Tibial artery (tissue), 4 donors: Measurements from ENCODE around the gene HIP1.
"Not testable (repeated sequence)": the region's sequence is repeated elsewhere in the genome, so short reads cannot be mapped to it uniquely, and the experiment has no call there.

Source experiments
- DNase-seq, 2 donors: peaks; one replicate each; pipeline ENCODE4 v3.0.0-alpha.2; 2019
- H3K27ac ChIP-seq, 2 donors: fragments of 200-600 bp; sonication (generic) in 1 of 2; 1 replicate in 1 of 2; 2 replicates in 1 of 2; pipeline ENCODE4 v1.5.1; 2018 to 2019; ENCODE audit warnings: mild to moderate bottlenecking in 1 of 2
- H3K27me3 ChIP-seq, 2 donors: fragments of 200-600 bp; sonication (generic) in 1 of 2; one replicate each; pipeline versions ENCODE4 v1.5.1 to v1.6.0; 2016 to 2019
- H3K36me3 ChIP-seq, 3 donors: fragments of 200-600 bp; sonication (generic) in 2 of 3; one replicate each; pipeline ENCODE4 v1.5.1; 2016 to 2019; ENCODE audit warnings: mild to moderate bottlenecking in 2 of 3
- H3K4me1 ChIP-seq, 4 donors: fragments of 200-600 bp; sonication (generic) in 2 of 4; 1 replicate in 3 of 4; 2 replicates in 1 of 4; pipeline ENCODE4 v1.5.1; 2016 to 2019
- H3K4me3 ChIP-seq, 2 donors: fragments of 200-600 bp; sonication (generic) in 1 of 2; 1 replicate in 1 of 2; 2 replicates in 1 of 2; pipeline ENCODE4 v1.5.1; 2018 to 2019; ENCODE audit warnings: mild to moderate bottlenecking in 2 of 2
- H3K9me3 ChIP-seq, 3 donors: fragments of 200-600 bp; sonication (generic) in 1 of 3; one replicate each; pipeline ENCODE4 v1.5.1; 2016 to 2019
- intact Hi-C: fragments of 100-400 bp; cut with DNase I; formaldehyde crosslinking; loops from one replicate; pipeline ENCODE4 v1.15.0; 2023; ENCODE audit warnings: low total_unique reads
- TF ChIP-seq, protein P1 (sequence below), 2 experiments: fragments of 200-600 bp in 1 of 2; fragments of 450-650 bp in 1 of 2; IDR thresholded peaks; one replicate each; pipeline ENCODE4 v1.5.1; 2017 to 2019; ENCODE audit warnings: antibody characterized with exemption in 2 of 2, mild to moderate bottlenecking in 1 of 2, moderate library complexity in 1 of 2

Gene HIP1

DNA sequence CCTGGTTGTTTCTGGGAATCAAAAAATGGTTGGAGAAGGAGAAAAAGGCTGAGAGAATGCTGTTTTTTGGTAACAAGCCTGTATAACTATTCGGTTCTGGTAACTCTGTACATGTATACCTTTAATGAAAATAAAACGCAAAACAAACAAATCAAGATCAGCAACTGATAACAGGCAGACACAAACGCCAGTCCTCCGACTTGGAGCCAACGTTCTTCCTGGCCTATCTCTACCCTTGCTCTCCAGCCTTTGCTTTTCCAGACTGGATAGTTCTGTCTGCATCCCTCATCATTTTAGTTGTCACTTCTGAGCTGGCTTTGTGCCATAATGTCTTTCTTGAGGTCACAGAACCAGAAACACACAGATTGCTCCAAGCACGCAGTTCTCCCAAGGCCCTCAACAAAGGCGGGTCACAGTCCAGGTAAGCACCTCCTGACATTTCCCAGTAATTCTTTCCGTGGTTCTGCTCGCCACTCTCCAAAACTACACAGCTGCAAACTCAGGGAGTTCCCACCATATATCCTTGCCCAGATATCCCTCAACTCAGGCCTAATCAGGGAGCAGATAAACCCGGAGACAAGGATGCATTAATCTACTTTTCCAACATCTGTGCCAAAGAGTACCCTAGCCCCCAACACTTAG is 20.2 kb downstream of the HIP1 start:
- no peak overlapping the region for H3K4me3 ChIP-seq
- H3K9me3 ChIP-seq: no peaks in the 10 kb centered on the region
- TF ChIP-seq, protein P1, sequence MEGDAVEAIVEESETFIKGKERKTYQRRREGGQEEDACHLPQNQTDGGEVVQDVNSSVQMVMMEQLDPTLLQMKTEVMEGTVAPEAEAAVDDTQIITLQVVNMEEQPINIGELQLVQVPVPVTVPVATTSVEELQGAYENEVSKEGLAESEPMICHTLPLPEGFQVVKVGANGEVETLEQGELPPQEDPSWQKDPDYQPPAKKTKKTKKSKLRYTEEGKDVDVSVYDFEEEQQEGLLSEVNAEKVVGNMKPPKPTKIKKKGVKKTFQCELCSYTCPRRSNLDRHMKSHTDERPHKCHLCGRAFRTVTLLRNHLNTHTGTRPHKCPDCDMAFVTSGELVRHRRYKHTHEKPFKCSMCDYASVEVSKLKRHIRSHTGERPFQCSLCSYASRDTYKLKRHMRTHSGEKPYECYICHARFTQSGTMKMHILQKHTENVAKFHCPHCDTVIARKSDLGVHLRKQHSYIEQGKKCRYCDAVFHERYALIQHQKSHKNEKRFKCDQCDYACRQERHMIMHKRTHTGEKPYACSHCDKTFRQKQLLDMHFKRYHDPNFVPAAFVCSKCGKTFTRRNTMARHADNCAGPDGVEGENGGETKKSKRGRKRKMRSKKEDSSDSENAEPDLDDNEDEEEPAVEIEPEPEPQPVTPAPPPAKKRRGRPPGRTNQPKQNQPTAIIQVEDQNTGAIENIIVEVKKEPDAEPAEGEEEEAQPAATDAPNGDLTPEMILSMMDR (IDR thresholded peaks at IDR 0.05): no peak
- no peaks in the 10 kb centered on the region for H3K27me3 ChIP-seq
- H3K4me1 ChIP-seq: peaks cover 0 to 87% (median 33%) of the 10 kb centered on the region in 4 donors
- H3K27ac ChIP-seq: peak overlapping the region; percentile 82 to 86
- no peaks in the 10 kb centered on the region for H3K36me3 ChIP-seq
- intact Hi-C loops: no loop called here
- no peak for DNase-seq

DNA sequence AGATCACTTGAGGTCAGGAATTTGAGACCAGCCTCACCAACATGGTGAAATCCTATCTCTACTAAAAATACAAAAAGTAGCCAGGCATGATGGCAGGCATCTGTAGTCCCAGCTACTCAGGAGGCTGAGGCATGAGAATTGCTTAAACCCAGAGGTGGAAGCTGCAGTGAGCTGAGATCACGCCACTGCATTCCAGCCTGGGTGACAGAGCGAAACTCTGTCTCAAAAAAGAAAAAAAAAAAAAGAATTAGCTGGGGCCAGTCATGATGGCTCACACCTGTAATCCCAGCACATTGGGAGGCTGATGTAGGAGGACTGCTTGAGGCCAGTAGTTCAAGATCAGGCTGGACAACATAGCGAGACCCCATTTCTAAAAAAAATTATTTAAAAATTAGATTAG is 21.0 kb downstream of the HIP1 start:
- DNase-seq, H3K27me3 ChIP-seq, H3K9me3 ChIP-seq, H3K36me3 ChIP-seq, H3K4me3 ChIP-seq, intact Hi-C loops: not testable (repeated sequence)
- Histone ChIP-seq H3K4me1 (peaks cover 0 to 89% (median 38%) of the 10 kb centered on the region in 4 donors), H3K27ac (peak overlapping the region; percentile 82 to 86)

DNA sequence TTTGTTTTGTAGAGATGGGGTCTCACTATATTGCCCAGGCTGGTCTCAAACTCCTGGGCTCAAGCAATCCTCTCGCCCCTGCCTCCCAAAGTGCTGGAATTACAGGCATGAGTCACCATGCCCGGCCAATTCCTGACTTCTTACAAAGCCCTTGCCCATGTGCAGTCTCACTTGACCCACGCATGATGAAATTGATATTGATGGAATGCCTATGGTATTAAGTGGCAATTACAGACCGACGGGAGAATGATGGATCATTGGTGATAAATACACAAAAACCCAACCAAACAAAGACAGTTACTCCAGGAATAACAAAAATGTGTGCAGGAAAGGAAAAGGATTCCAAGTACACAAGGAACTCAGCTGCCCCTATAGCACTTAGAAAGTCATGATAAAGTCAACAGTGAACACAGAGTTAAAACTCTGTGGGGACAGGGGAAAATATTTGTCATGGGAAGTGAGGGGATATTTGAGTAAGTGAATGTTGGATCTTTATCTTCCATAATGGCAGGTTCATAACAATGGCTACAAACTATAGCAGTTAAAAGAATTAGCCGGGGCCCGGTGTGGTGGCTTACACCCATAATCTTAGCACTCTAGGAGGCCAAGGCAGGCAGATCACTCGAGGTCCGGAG is 21.6 kb downstream of the HIP1 start:
- Histone ChIP-seq H3K4me1 (peaks cover 0 to 89% (median 37%) of the 10 kb centered on the region in 4 donors), H3K27me3 (no peaks in the 10 kb centered on the region), H3K36me3 (no peaks in the 10 kb centered on the region), H3K9me3 (no peaks in the 10 kb centered on the region), H3K27ac (peak overlapping the region; percentile 82 to 86), H3K4me3 (no peak overlapping the region)
- no peak for DNase-seq
- intact Hi-C loops: no loop called here
- TF ChIP-seq, protein P1 (IDR thresholded peaks at IDR 0.05): no peak

DNA sequence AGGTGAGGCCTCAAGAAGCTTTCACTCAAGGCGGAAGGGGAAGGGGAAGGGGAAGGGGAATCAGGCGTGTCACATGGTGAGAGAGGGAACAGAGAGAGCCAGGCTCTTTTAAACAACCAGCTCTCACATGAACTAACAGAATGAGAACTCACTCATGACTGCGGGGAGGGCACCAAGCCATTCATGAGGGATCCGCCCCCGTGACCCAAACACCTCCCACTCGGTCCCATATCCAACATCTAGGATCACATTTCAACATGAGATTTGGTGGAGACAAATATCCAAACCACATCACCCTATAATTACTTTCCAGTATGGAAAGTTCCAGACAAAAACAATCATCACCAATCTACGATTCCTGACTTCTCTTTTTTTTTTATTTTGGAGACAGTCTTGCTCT is 22.9 kb downstream of the HIP1 start:
- intact Hi-C loops: no loop called here
- TF ChIP-seq, protein P1 (IDR thresholded peaks at IDR 0.05): no peak
- H3K4me3 ChIP-seq: no peak overlapping the region
- H3K27me3 ChIP-seq: no peaks in the 10 kb centered on the region
- H3K9me3 ChIP-seq: no peaks in the 10 kb centered on the region
- H3K36me3 ChIP-seq: no peaks in the 10 kb centered on the region
- peaks cover 0 to 89% (median 42%) of the 10 kb centered on the region in 4 donors for H3K4me1 ChIP-seq
- DNase-seq: peak; percentile 55 to 76
- peak overlapping the region; percentile 82 to 86 for H3K27ac ChIP-seq

DNA sequence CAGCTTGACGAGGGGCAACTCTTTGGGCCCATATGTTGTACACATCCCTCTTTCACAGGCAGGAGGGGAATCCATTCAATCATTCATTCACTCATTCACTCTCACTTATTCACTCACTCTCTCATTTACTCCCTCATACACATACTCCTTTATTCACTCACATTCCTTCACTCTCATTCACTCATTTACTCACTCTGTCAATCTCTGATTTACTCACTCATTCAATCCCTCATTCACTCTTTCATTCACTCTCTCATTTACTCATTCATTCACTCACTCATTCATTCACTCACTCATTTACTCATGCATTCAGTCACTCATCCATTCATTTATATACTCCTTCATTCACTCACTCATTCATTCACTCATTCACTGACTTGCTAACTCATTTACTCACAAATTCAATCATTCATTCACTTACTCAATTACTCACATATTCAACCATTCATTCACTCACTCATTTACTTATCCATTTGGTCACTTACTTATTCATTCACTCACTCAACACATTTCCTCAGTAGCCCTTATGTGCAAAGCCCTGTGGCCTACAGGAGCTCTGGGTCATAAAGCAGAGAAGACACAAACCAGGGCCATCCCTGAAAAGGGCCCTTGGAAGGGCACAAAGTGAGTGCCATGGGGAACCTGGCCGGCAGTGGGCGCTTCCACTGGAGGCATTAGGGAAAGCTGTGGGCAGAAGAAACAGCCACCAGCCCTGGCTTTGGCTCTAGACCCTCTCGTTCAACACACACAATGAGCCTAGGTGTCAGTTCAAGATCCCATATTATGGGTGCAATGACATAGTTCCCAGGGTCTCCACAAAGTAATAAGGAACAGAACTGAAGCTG is 26.0 kb downstream of the HIP1 start:
- TF ChIP-seq, protein P1 (IDR thresholded peaks at IDR 0.05): no peak
- Histone ChIP-seq H3K27ac (peak overlapping the region; percentile 82 to 86), H3K4me1 (peaks cover 0 to 77% (median 44%) of the 10 kb centered on the region in 4 donors), H3K9me3 (peaks cover 0 to 12% (median 0%) of the 10 kb centered on the region in 3 donors), H3K27me3 (no peaks in the 10 kb centered on the region), H3K4me3 (no peak overlapping the region), H3K36me3 (no peaks in the 10 kb centered on the region)
- DNase-seq: no peak
- intact Hi-C loops: no loop called here
